ENCODE results near the gene TRPM7.
"Not testable (repeated sequence)": the region's sequence is repeated elsewhere in the genome, so short reads cannot be mapped to it uniquely, and the experiment has no call there.

The TRPM7 gene

GRCh38 chr15:50686469-50687301 is at the start of gene TRPM7:
TSS of gene TRPM7 (minus strand) at chr15:50686797. CDS start at chr15:50686533, 264 bp downstream.
- peak; percentile 58 for DNase-seq (ENCODE audit: low read depth, low spot score)

- DNase-seq (ENCODE audit: low read depth, low spot score), result no peak
These were observed 48.6 kb upstream of the TRPM7 start for GRCh38 chr15:50735156-50735555.

- DNase-seq (ENCODE audit: low read depth, low spot score), result no peak
These were observed 39.7 kb upstream of the TRPM7 start for GRCh38 chr15:50726315-50726714.

GRCh38 chr15:50718700-50719125 is 32.1 kb upstream of the TRPM7 start:
- DNase-seq (ENCODE audit: low read depth, low spot score), result no peak

GRCh38 chr15:50712018-50712417 is 25.4 kb upstream of the TRPM7 start:
- DNase-seq (ENCODE audit: low read depth, low spot score), result no peak

- DNase-seq (ENCODE audit: low read depth, low spot score), result no peak
These were observed 24.0 kb upstream of the TRPM7 start for GRCh38 chr15:50710585-50710984.

GRCh38 chr15:50707878-50708427 is 21.4 kb upstream of the TRPM7 start:
- no peak for DNase-seq (ENCODE audit: low read depth, low spot score)

- no peak for DNase-seq (ENCODE audit: low read depth, low spot score)
These were observed 16.3 kb upstream of the TRPM7 start for GRCh38 chr15:50702762-50703334.

- no peak for DNase-seq (ENCODE audit: low read depth, low spot score)
These were observed 11.5 kb upstream of the TRPM7 start for GRCh38 chr15:50698101-50698500.

- no peak for DNase-seq (ENCODE audit: low read depth, low spot score)
These were observed 10.7 kb upstream of the TRPM7 start for GRCh38 chr15:50697109-50697797.

GRCh38 chr15:50694634-50695165 is 8.1 kb upstream of the TRPM7 start:
- DNase-seq (ENCODE audit: low read depth, low spot score), result not testable (repeated sequence)

GRCh38 chr15:50687302-50687902 is 805 bp upstream of the TRPM7 start:
- no peak for DNase-seq (ENCODE audit: low read depth, low spot score)

GRCh38 chr15:50685976-50686468 is 575 bp downstream of the TRPM7 start:
- DNase-seq (ENCODE audit: low read depth, low spot score), result peak; percentile 30

- DNase-seq (ENCODE audit: low read depth, low spot score), result no peak
These were observed 1.2 kb downstream of the TRPM7 start for GRCh38 chr15:50685191-50685975.

- DNase-seq (ENCODE audit: low read depth, low spot score), result no peak
These were observed 5.1 kb downstream of the TRPM7 start for GRCh38 chr15:50681467-50681866.

GRCh38 chr15:50676799-50677483 is 9.7 kb downstream of the TRPM7 start:
- no peak for DNase-seq (ENCODE audit: low read depth, low spot score)

- peak; percentile 8 for DNase-seq (ENCODE audit: low read depth, low spot score)
These were observed 11.0 kb downstream of the TRPM7 start for GRCh38 chr15:50675535-50676144.

- DNase-seq (ENCODE audit: low read depth, low spot score), result no peak
These were observed 16.5 kb downstream of the TRPM7 start for GRCh38 chr15:50670115-50670514.

- no peak for DNase-seq (ENCODE audit: low read depth, low spot score)
These were observed 17.0 kb downstream of the TRPM7 start for GRCh38 chr15:50669611-50670010.

GRCh38 chr15:50665938-50666337 is 20.7 kb downstream of the TRPM7 start:
- no peak for DNase-seq (ENCODE audit: low read depth, low spot score)
